HEK293 (cell line): ENCODE data around the gene DRC7.

Experiments
- CTCF ChIA-PET: fragments of 350-600 bp; formaldehyde crosslinking; extraction: SDS; loops from one replicate; lab custom pipeline; 2021; ENCODE audit warnings: antibody characterized with exemption; lab: Yijun Ruan, JAX
- POLR2A ChIA-PET: fragments of 300-600 bp; formaldehyde crosslinking; extraction: SDS; loops from one replicate; lab custom pipeline; 2020; ENCODE audit warnings: antibody characterized with exemption, inconsistent platforms; lab: Yijun Ruan, JAX
- H3K27ac ChIP-seq: fragments of 200-500 bp; sonication (Bioruptor generic); 2 replicates; pipeline ENCODE4 v1.5.1; 2014; ENCODE audit warnings: low read depth, low read length, control low read depth, inconsistent platforms; ENCODE audit errors: extremely low read depth
- H3K36me3 ChIP-seq, 2 experiments: fragments of 200-500 bp in 1 of 2; sonication (Bioruptor generic) in 1 of 2; 1 replicate in 1 of 2; 2 replicates in 1 of 2; pipeline ENCODE4 v1.5.1; 2014 to 2017; ENCODE audit warnings: inconsistent platforms in 2 of 2, low read length in 2 of 2; ENCODE audit not compliant: control insufficient read depth in 2 of 2, insufficient read depth in 1 of 2
- H3K4me1 ChIP-seq: fragments of 200-500 bp; sonication (Bioruptor generic); 2 replicates; pipeline ENCODE4 v1.5.1; 2014; ENCODE audit warnings: mild to moderate bottlenecking, low read length, inconsistent platforms; ENCODE audit not compliant: control insufficient read depth, insufficient read depth
- H3K4me3 ChIP-seq: 2 replicates; pipeline ENCODE4 v1.5.1; 2011; ENCODE audit warnings: low read depth, mild to moderate bottlenecking, control low read depth, low read length, moderate library complexity
- H3K9me3 ChIP-seq: fragments of 200-500 bp; sonication (Bioruptor generic); 2 replicates; pipeline ENCODE4 v1.5.1; 2014; ENCODE audit warnings: low read depth, low read length, inconsistent platforms; ENCODE audit not compliant: control insufficient read depth, insufficient read depth
- GLIS1 ChIP-seq: fragments of 450-650 bp; formaldehyde crosslinking; IDR thresholded peaks from 2 replicates; pipeline ENCODE4 v1.5.1; 2016; ENCODE audit warnings: missing biosample characterization, missing genetic modification characterization
- KLF7 ChIP-seq: fragments of 450-650 bp; formaldehyde crosslinking; IDR thresholded peaks from 2 replicates; pipeline ENCODE4 v1.5.1; 2016; ENCODE audit warnings: missing biosample characterization, missing genetic modification characterization, borderline replicate concordance
- PRDM10 ChIP-seq: fragments of 450-650 bp; formaldehyde crosslinking; IDR thresholded peaks from 2 replicates; pipeline ENCODE4 v1.5.1; 2016; ENCODE audit warnings: missing biosample characterization, missing genetic modification characterization
- YY1 ChIP-seq: fragments of 450-650 bp; formaldehyde crosslinking; IDR thresholded peaks from 2 replicates; pipeline ENCODE4 v1.5.1; 2018; ENCODE audit warnings: missing biosample characterization, missing genetic modification characterization
- ZBTB49 ChIP-seq: fragments of 450-650 bp; formaldehyde crosslinking; IDR thresholded peaks from 2 replicates; pipeline ENCODE4 v1.5.1; 2016; ENCODE audit warnings: missing biosample characterization, missing genetic modification characterization, low read depth
- ZBTB6 ChIP-seq: fragments of 450-650 bp; formaldehyde crosslinking; IDR thresholded peaks from 2 replicates; pipeline ENCODE4 v1.5.1; 2017; ENCODE audit warnings: missing biosample characterization, missing genetic modification characterization
- ZNF121 ChIP-seq: fragments of 450-650 bp; formaldehyde crosslinking; IDR thresholded peaks from 2 replicates; pipeline ENCODE4 v1.5.1; 2016; ENCODE audit warnings: missing biosample characterization, missing genetic modification characterization
- ZNF174 ChIP-seq: fragments of 450-650 bp; formaldehyde crosslinking; IDR thresholded peaks from 2 replicates; pipeline ENCODE4 v1.5.0; 2017; ENCODE audit warnings: missing biosample characterization, mild to moderate bottlenecking, missing genetic modification characterization
- ZNF175 ChIP-seq: fragments of 450-650 bp; formaldehyde crosslinking; IDR thresholded peaks from 2 replicates; pipeline ENCODE4 v1.5.1; 2016; ENCODE audit warnings: missing biosample characterization, missing genetic modification characterization
- ZNF239 ChIP-seq: fragments of 450-650 bp; formaldehyde crosslinking; IDR thresholded peaks from 2 replicates; pipeline ENCODE4 v1.5.1; 2016; ENCODE audit warnings: missing biosample characterization, missing genetic modification characterization
- ZNF341 ChIP-seq: fragments of 450-650 bp; formaldehyde crosslinking; IDR thresholded peaks from 2 replicates; pipeline ENCODE4; 2016; ENCODE audit warnings: low read depth, missing biosample characterization, missing genetic modification characterization
- ZNF692 ChIP-seq: fragments of 450-650 bp; formaldehyde crosslinking; IDR thresholded peaks from 2 replicates; pipeline ENCODE4 v1.5.1; 2016; ENCODE audit warnings: missing biosample characterization, missing genetic modification characterization

DRC7 gene

GRCh38 chr16:57761957-57762356 is 67.4 kb downstream of the DRC7 start:
- Histone ChIP-seq H3K36me3 (peaks cover 0 to 35% of the 10 kb centered on the region in 2 experiments; a peak in 1 of 3 replicates), H3K9me3 (no peaks in the 10 kb centered on the region), H3K4me1 (peaks cover 4% of the 10 kb centered on the region), H3K4me3 (no peak overlapping the region), H3K27ac (no peak overlapping the region)
- ChIA-PET POLR2A (interaction anchor here (1.6 kb wide), 1 partner anchor 26 kb away, joined by 5 read pairs; the partner anchor contains the start of gene KATNB1), CTCF (interaction anchor here (3.0 kb wide), 1 partner anchor 102 kb away, joined by 14 read pairs; no protein-coding TSS in a partner anchor)
- TF ChIP-seq ZNF239 (tag by site-specific recombination) = no peak
- no peak for TF ChIP-seq ZNF174 (tag by site-specific recombination)
- no peak for TF ChIP-seq PRDM10 (tag by site-specific recombination)
- no peak for TF ChIP-seq ZNF692 (tag by site-specific recombination)

GRCh38 chr16:57762365-57763040 is 67.9 kb downstream of the DRC7 start:
- Histone ChIP-seq H3K27ac (no peak overlapping the region), H3K36me3 (peaks cover 0 to 32% of the 10 kb centered on the region in 2 experiments; a peak in 1 of 3 replicates), H3K4me3 (no peak overlapping the region), H3K4me1 (peaks cover 4% of the 10 kb centered on the region), H3K9me3 (no peaks in the 10 kb centered on the region)
- ChIA-PET CTCF (no interaction called here), POLR2A (no interaction called here)
- peak; percentile 40 for TF ChIP-seq GLIS1 (tag by site-specific recombination)
- 0 out of 2 replicates have a peak, but pooled peaks have one; percentile 45 for TF ChIP-seq ZBTB6 (tag by site-specific recombination)
- TF ChIP-seq ZNF121 = no peak
- TF ChIP-seq YY1 (tag by site-specific recombination) = no peak
- TF ChIP-seq ZNF341 (tag by site-specific recombination) = no peak
- no peak for TF ChIP-seq KLF7 (tag by site-specific recombination)

GRCh38 chr16:57763285-57764005 is 68.8 kb downstream of the DRC7 start:
- POLR2A ChIA-PET = interaction anchor here (0.6 to 1.3 kb wide), 2 partner anchors 28 to 366 kb away, joined by 3 to 7 read pairs; partner anchors contain the start of genes CFAP20 and KATNB1
- no peaks in the 10 kb centered on the region for H3K9me3 ChIP-seq
- H3K36me3 ChIP-seq = peaks cover 0 to 24% of the 10 kb centered on the region in 2 experiments; a peak in 2 of 3 replicates
- H3K27ac ChIP-seq = no peak overlapping the region
- CTCF ChIA-PET = interaction anchor here (0.6 kb wide), 2 partner anchors 11 to 160 kb away, joined by 3 read pairs; no protein-coding TSS in a partner anchor
- H3K4me1 ChIP-seq = peaks cover 4% of the 10 kb centered on the region
- no peak for TF ChIP-seq ZNF175 (tag by site-specific recombination)
- no peak for TF ChIP-seq ZBTB49 (tag by site-specific recombination)
- TF ChIP-seq YY1 (tag by site-specific recombination) = no peak
- H3K4me3 ChIP-seq = no peak overlapping the region
